HepG2 (cell line): Measurements from ENCODE around the gene ASXL1. TPM values are rescaled to one million over a fixed set of nuclear protein-coding genes. Genes with fewer than 3 reads are reported as not detected.

Source experiments
- ARID3A ChIP-seq: IDR thresholded peaks from 2 replicates; pipeline ENCODE4 v1.6.1; 2012; ENCODE audit warnings: low read depth, low read length, improper control_type of control experiment
- CREB1 ChIP-seq, 2 experiments: fragments of 450-650 bp in 1 of 2; IDR thresholded peaks; 2 replicates each; pipeline ENCODE4 v1.6.1; 2016 to 2017; ENCODE audit warnings: control low read depth in 1 of 2, mild to moderate bottlenecking in 1 of 2, missing compliant biosample characterization in 1 of 2, missing genetic modification characterization in 1 of 2
- ISX ChIP-seq: sonication (generic); formaldehyde crosslinking; conservative IDR thresholded peaks from 2 replicates; pipeline ENCODE4 v1.5.0; 2020; ENCODE audit warnings: missing genetic modification reagents
- PAXIP1 ChIP-seq: sonication (generic); formaldehyde crosslinking; conservative IDR thresholded peaks from 2 replicates; pipeline ENCODE4 v1.4.0; 2020; ENCODE audit warnings: mild to moderate bottlenecking, missing genetic modification reagents, moderate library complexity
- SKIL ChIP-seq: sonication (generic); formaldehyde crosslinking; IDR thresholded peaks from 2 replicates; pipeline ENCODE4 v1.8.0; 2022; ENCODE audit warnings: missing genetic modification reagents, mild to moderate bottlenecking, moderate library complexity, borderline replicate concordance
- ZKSCAN5 ChIP-seq: sonication (generic); formaldehyde crosslinking; IDR thresholded peaks from 2 replicates; pipeline ENCODE4 v1.5.1; 2020; ENCODE audit warnings: mild to moderate bottlenecking, missing genetic modification reagents
- ZNF367 ChIP-seq: sonication (generic); formaldehyde crosslinking; IDR thresholded peaks from 2 replicates; pipeline ENCODE4 v1.4.0; 2020; ENCODE audit warnings: missing genetic modification reagents, borderline replicate concordance
- ZNF646 ChIP-seq: sonication (generic); formaldehyde crosslinking; IDR thresholded peaks from 2 replicates; pipeline ENCODE4 v1.9.0; 2021; ENCODE audit warnings: mild to moderate bottlenecking, missing genetic modification reagents
- ZNF747 ChIP-seq: sonication (generic); formaldehyde crosslinking; IDR thresholded peaks from 2 replicates; pipeline ENCODE4 v1.8.1; 2023; ENCODE audit warnings: missing genetic modification reagents, mild to moderate bottlenecking, borderline replicate concordance
- ZNF784 ChIP-seq: sonication (generic); formaldehyde crosslinking; IDR thresholded peaks from 2 replicates; pipeline ENCODE4 v1.5.1; 2020; ENCODE audit warnings: missing genetic modification reagents, mild to moderate bottlenecking, borderline replicate concordance
- ZNF883 ChIP-seq: sonication (generic); formaldehyde crosslinking; IDR thresholded peaks from 2 replicates; pipeline ENCODE4 v1.5.1; 2020; ENCODE audit warnings: mild to moderate bottlenecking, missing genetic modification reagents; ENCODE audit errors: not compliant biosample characterization
- polyA plus RNA-seq, 8 experiments: library from polyadenylated mRNA; depleted of rRNA in 3 of 8; stranded (reverse) in 7 of 8; unstranded in 1 of 8; fragments of >200 nt; fragmentation: Illumina TruSeq in 4 of 8; extraction: Trizol in 4 of 8; gene quantifications; 2 replicates each; pipeline versions ENCODE4 v1.2.1 to v1.2.3, GENCODE V29; 2011 to 2016; ENCODE audit warnings: low read depth in 4 of 8, missing spikeins in 1 of 8, mixed read lengths in 1 of 8; ENCODE audit not compliant: insufficient read depth in 1 of 8
- total RNA-seq, 5 experiments: library from RNA; depleted of rRNA; stranded (reverse); fragments of >200 nt; fragmentation: Illumina TruSeq; extraction: Trizol; gene quantifications; 2 replicates each; pipeline ENCODE4 v1.2.3, GENCODE V29; 2016; ENCODE audit warnings: low read depth in 1 of 5

The ASXL1 gene
- total and polyA plus RNA-seq, 2 of the 13 experiments (the other 11 are each of a cell fraction or from before 2014, with no cell fraction given), result 62.1 to 74.8 TPM

- TF ChIP-seq PAXIP1 (CRISPR knock-in tag), result no peak; the same call in 1 of the 2 replicates
- TF ChIP-seq CREB1 (IDR thresholded peaks at IDR 0.05), result no peak
- TF ChIP-seq CREB1 (CRISPR knock-in tag; IDR thresholded peaks at IDR 0.05), result no peak
- peak; percentile 47 for TF ChIP-seq ZNF883 (CRISPR knock-in tag)
- no peak for TF ChIP-seq ZNF646
- peak; percentile 59; the same call in 1 of the 2 replicates for TF ChIP-seq SKIL (CRISPR knock-in tag)
- TF ChIP-seq ZNF367 (CRISPR knock-in tag), result no peak; the same call in 1 of the 2 replicates
- no peak for TF ChIP-seq ARID3A
- TF ChIP-seq ZNF784 (CRISPR knock-in tag), result no peak
- TF ChIP-seq ZNF747 (CRISPR knock-in tag), result 0 out of 2 replicates have a peak, but pooled peaks have one; percentile 47
- TF ChIP-seq ISX (CRISPR knock-in tag), result no peak
- TF ChIP-seq ZKSCAN5, result no peak
Observed at GRCh38 chr20:32482442-32483261, 124.5 kb downstream of the ASXL1 start (continued).
